ENCODE data around the gene AKAP10.
"Not testable (repeated sequence)": the region's sequence is repeated elsewhere in the genome, so short reads cannot be mapped to it uniquely, and the experiment has no call there.

Gene AKAP10

GRCh38 chr17:19977293-19978208 lies at the start of gene AKAP10:
Gene AKAP10 (minus strand): TSS chr17:19977828. CDS start chr17:19977679, 149 bp downstream.
- DNase-seq (ENCODE audit: extremely low read depth in 1 of 2, low read depth in 1 of 2), result peak; percentile 78 to 89

GRCh38 chr17:20026960-20027359 lies 49.3 kb upstream of the AKAP10 start:
- no peak for DNase-seq (ENCODE audit: extremely low read depth in 1 of 2, low read depth in 1 of 2)

- no peak for DNase-seq (ENCODE audit: extremely low read depth in 1 of 2, low read depth in 1 of 2)
Measured at GRCh38 chr17:20022701-20023100, 45.1 kb upstream of the AKAP10 start.

GRCh38 chr17:20016475-20016992 lies 38.9 kb upstream of the AKAP10 start:
- not testable (repeated sequence) for DNase-seq (ENCODE audit: extremely low read depth in 1 of 2, low read depth in 1 of 2)

- no peak for DNase-seq (ENCODE audit: extremely low read depth in 1 of 2, low read depth in 1 of 2)
Measured at GRCh38 chr17:20012017-20012536, 34.4 kb upstream of the AKAP10 start.

GRCh38 chr17:20010936-20011335 lies 33.3 kb upstream of the AKAP10 start:
- DNase-seq (ENCODE audit: extremely low read depth in 1 of 2, low read depth in 1 of 2), result no peak

- DNase-seq (ENCODE audit: extremely low read depth in 1 of 2, low read depth in 1 of 2), result no peak
Measured at GRCh38 chr17:20010099-20010863, 32.7 kb upstream of the AKAP10 start.

GRCh38 chr17:20009302-20010098 lies 31.9 kb upstream of the AKAP10 start, which contains the start of gene SPECC1:
Gene SPECC1 (plus strand): TSS chr17:20009359. CDS start chr17:20096652, 87,293 bp downstream.
- peak; percentile 48 to 76 for DNase-seq (ENCODE audit: extremely low read depth in 1 of 2, low read depth in 1 of 2)

GRCh38 chr17:20009052-20009301 lies 31.3 kb upstream of the AKAP10 start:
- DNase-seq (ENCODE audit: extremely low read depth in 1 of 2, low read depth in 1 of 2), result no peak

- peak in 1 of 2 donors; percentile 1 for DNase-seq (ENCODE audit: extremely low read depth in 1 of 2, low read depth in 1 of 2)
Measured at GRCh38 chr17:20008242-20009051, 30.8 kb upstream of the AKAP10 start.

GRCh38 chr17:19996502-19996901 lies 18.9 kb upstream of the AKAP10 start:
- no peak for DNase-seq (ENCODE audit: extremely low read depth in 1 of 2, low read depth in 1 of 2)

GRCh38 chr17:19996086-19996485 lies 18.5 kb upstream of the AKAP10 start:
- no peak for DNase-seq (ENCODE audit: extremely low read depth in 1 of 2, low read depth in 1 of 2)

- DNase-seq (ENCODE audit: extremely low read depth in 1 of 2, low read depth in 1 of 2), result peak; percentile 29 to 58
Measured at GRCh38 chr17:19992803-19993713, 15.4 kb upstream of the AKAP10 start.

- no peak for DNase-seq (ENCODE audit: extremely low read depth in 1 of 2, low read depth in 1 of 2)
Measured at GRCh38 chr17:19991252-19991885, 13.7 kb upstream of the AKAP10 start.

GRCh38 chr17:19987897-19988296 lies 10.3 kb upstream of the AKAP10 start:
- no peak for DNase-seq (ENCODE audit: extremely low read depth in 1 of 2, low read depth in 1 of 2)

GRCh38 chr17:19986941-19987861 lies 9.6 kb upstream of the AKAP10 start:
- no peak for DNase-seq (ENCODE audit: extremely low read depth in 1 of 2, low read depth in 1 of 2)
